NCI-H187 treated with DMSO at 0.1 percent for 48 hours (cell line): ENCODE results near the gene MFGE8.
"Not testable (repeated sequence)": the region's sequence is repeated elsewhere in the genome, so short reads cannot be mapped to it uniquely, and the experiment has no call there.

Source experiments
- DNase-seq: peaks from one replicate; lab custom pipeline; 2025; lab: John Stamatoyannopoulos, UW

The MFGE8 gene

GRCh38 chr15:88913017-88913849, at the start of gene MFGE8:
Gene MFGE8, minus strand, starts transcription at chr15:88913379. Its CDS starts 60 bp downstream, at chr15:88913319.
- DNase-seq = no peak

- DNase-seq = no peak
These were observed 46.3 kb upstream of the MFGE8 start for GRCh38 chr15:88959445-88959844.

GRCh38 chr15:88956906-88957305, 43.7 kb upstream of the MFGE8 start:
- DNase-seq = no peak

- no peak for DNase-seq
These were observed 43.1 kb upstream of the MFGE8 start for GRCh38 chr15:88956263-88956662.

GRCh38 chr15:88954431-88955277, 41.5 kb upstream of the MFGE8 start:
- DNase-seq = no peak

- DNase-seq = no peak
These were observed 37.5 kb upstream of the MFGE8 start for GRCh38 chr15:88950600-88951160.

- DNase-seq = no peak
These were observed 36.7 kb upstream of the MFGE8 start for GRCh38 chr15:88949734-88950400.

GRCh38 chr15:88940110-88940675, 27.0 kb upstream of the MFGE8 start:
- DNase-seq = no peak

- DNase-seq = no peak
These were observed 26.3 kb upstream of the MFGE8 start for GRCh38 chr15:88939486-88939806.

GRCh38 chr15:88938802-88939485, 25.8 kb upstream of the MFGE8 start:
- no peak for DNase-seq

GRCh38 chr15:88934449-88934848, 21.3 kb upstream of the MFGE8 start:
- not testable (repeated sequence) for DNase-seq

GRCh38 chr15:88932875-88933330, 19.7 kb upstream of the MFGE8 start:
- DNase-seq = no peak

- DNase-seq = no peak
These were observed 19.2 kb upstream of the MFGE8 start for GRCh38 chr15:88932271-88932874.

- no peak for DNase-seq
These were observed 17.4 kb upstream of the MFGE8 start for GRCh38 chr15:88930579-88930978.

- DNase-seq = not testable (repeated sequence)
These were observed 16.3 kb upstream of the MFGE8 start for GRCh38 chr15:88929358-88930098.

- DNase-seq = not testable (repeated sequence)
These were observed 15.0 kb upstream of the MFGE8 start for GRCh38 chr15:88928192-88928591.

GRCh38 chr15:88925648-88926047, 12.5 kb upstream of the MFGE8 start:
- not testable (repeated sequence) for DNase-seq

- DNase-seq = not testable (repeated sequence)
These were observed 7.8 kb upstream of the MFGE8 start for GRCh38 chr15:88920892-88921435.

- no peak for DNase-seq
These were observed 7.2 kb upstream of the MFGE8 start for GRCh38 chr15:88920186-88920891.
